PC-3 (cell line): ENCODE results near the gene ATP1B3.

ENCODE experiments used
- CTCF ChIP-seq: fragments of 300-600 bp; sonication (generic); conservative IDR thresholded peaks from 2 replicates; pipeline ENCODE4 v1.5.1; 2017; ENCODE audit warnings: antibody characterized with exemption, low read depth, mild to moderate bottlenecking, low read length
- EZH2phosphoT487 ChIP-seq: fragments of 300-600 bp; sonication (generic); IDR thresholded peaks from 2 replicates; pipeline ENCODE4 v1.6.1; 2018; ENCODE audit warnings: mild to moderate bottlenecking, antibody characterized with exemption, low read length, borderline replicate concordance

GRCh38 chr3:141844108-141844507 lies 32.3 kb upstream of the ATP1B3 start:
- TF ChIP-seq CTCF: no peak
- TF ChIP-seq EZH2phosphoT487: no peak
